ENCODE measurements around the gene TCERG1L.

The TCERG1L gene

DNA sequence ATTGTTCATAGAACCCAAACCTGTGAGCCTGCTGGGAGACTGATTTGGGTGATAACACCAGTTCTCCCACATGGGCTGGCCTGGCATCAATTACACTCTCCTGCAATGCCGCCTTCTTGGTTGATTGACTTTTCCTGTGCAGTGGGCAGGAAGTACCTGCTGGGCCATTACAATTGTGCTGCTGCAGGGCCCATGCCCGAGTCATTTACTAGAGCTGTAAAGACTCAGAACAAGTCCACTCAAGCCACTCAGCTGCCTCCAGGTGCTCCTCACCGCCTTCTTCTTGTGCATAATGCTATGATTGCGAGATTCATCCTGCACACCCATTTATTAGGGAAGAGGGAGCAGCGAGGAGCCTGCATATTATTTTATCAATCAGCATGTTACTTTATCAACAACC lies 264.0 kb downstream of the TCERG1L start:
- Histone ChIP-seq H3K36me3 (ENCODE audit: control insufficient read depth in 4 of 4, insufficient read depth in 4 of 4, low read length in 3 of 4) (no peaks in the 10 kb centered on the region), H3K27ac (ENCODE audit: insufficient read depth in 1 of 2, low read depth in 1 of 2, low read length in 2 of 2, poor library complexity in 1 of 2, severe bottlenecking in 2 of 2) (no peak overlapping the region), H3K9me3 (ENCODE audit: control extremely low read depth in 1 of 5, control insufficient read depth in 4 of 5, insufficient read depth in 2 of 5, low read depth in 1 of 5, low read length in 4 of 5) (peaks cover 0 to 12% (median 2%) of the 10 kb centered on the region in 5 experiments), H3K27me3 (replicated peaks in 2 of 5; ENCODE audit: control insufficient read depth in 4 of 5, insufficient read depth in 5 of 5, low read length in 4 of 5) (peaks cover 0 to 23% (median 0%) of the 10 kb centered on the region in 5 experiments), H3K4me3 (ENCODE audit: control insufficient read depth in 1 of 7, extremely low read depth in 1 of 7, insufficient read depth in 4 of 7, low read depth in 2 of 7, low read length in 6 of 7) (no peak overlapping the region), H3K4me1 (ENCODE audit: control extremely low read depth in 1 of 4, control insufficient read depth in 4 of 4, insufficient read depth in 4 of 4, low read length in 3 of 4) (no peaks in the 10 kb centered on the region)
- CTCF ChIA-PET = no interaction called here
- 52% methylated on average over 4 of the region's 5 CpGs for WGBS (ENCODE audit: insufficient coverage)
- POLR2A ChIA-PET = no interaction called here
- DNase-seq = no peak

DNA sequence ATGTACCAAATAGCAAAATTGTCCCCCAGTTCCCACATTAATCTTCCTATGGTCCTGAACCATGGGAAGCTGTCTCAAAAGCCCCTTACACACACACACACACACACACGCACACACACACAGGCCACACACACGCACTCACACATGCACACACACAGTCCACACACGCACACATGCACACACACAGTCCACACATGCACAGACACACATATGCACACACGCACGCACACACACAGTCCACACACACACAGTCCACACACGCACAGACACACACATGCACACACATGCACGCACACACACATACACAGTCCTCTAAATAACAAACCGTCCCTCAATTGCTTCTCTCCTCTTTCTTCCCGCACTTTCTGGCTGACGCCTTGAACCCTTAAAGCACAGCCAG lies 265.3 kb downstream of the TCERG1L start:
- DNase-seq = no peak
- CTCF ChIA-PET = no interaction called here
- POLR2A ChIA-PET = no interaction called here

DNA sequence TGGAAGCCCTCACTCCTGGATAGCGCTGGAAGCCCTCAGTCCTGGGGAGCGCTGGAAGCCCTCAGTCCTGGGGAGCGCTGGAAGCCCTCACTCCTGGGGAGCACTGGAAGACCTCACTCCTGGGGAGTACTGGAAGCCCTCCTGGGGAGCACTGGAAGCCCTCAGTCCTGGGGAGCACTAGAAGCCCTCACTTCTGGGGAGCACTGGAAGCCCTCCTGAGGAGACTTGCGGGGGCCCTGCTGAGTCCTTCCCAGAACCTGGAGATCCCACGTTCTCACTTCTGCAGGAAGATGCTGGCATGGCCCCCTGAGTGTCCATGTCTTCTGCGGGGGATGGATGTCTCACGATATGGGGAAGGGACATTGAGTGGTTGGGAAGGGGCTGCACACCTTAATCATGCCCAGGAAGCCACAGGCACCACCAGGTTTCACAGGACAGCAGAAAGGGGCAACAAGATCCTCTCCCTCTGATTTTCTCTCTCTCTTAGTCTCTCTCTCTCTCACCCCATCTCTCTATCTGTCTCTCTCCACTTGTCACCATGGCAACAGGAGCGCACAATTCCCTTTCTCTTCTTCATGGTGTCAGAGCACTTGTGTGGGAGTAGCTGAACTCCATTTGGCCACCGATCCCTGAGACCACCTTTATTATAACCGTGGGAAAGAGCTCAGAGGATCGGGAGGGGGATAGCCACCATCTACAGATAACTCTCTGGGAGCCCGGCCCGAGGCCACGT lies 267.0 kb downstream of the TCERG1L start:
- CTCF ChIA-PET = interaction anchor here (0.9 kb wide), 1 partner anchor 25 kb away, joined by 3 read pairs; no protein-coding TSS in a partner anchor
- H3K36me3 ChIP-seq (ENCODE audit: control insufficient read depth in 4 of 4, insufficient read depth in 4 of 4, low read length in 3 of 4) = no peaks in the 10 kb centered on the region
- H3K27me3 ChIP-seq (replicated peaks in 2 of 5; ENCODE audit: control insufficient read depth in 4 of 5, insufficient read depth in 5 of 5, low read length in 4 of 5) = peaks cover 0 to 20% (median 0%) of the 10 kb centered on the region in 5 experiments
- no peak for DNase-seq
- peaks cover 0 to 14% (median 5%) of the 10 kb centered on the region in 5 experiments for H3K9me3 ChIP-seq (ENCODE audit: control extremely low read depth in 1 of 5, control insufficient read depth in 4 of 5, insufficient read depth in 2 of 5, low read depth in 1 of 5, low read length in 4 of 5)
- H3K4me3 ChIP-seq (ENCODE audit: control insufficient read depth in 1 of 7, extremely low read depth in 1 of 7, insufficient read depth in 4 of 7, low read depth in 2 of 7, low read length in 6 of 7) = no peak overlapping the region
- H3K4me1 ChIP-seq (ENCODE audit: control extremely low read depth in 1 of 4, control insufficient read depth in 4 of 4, insufficient read depth in 4 of 4, low read length in 3 of 4) = no peaks in the 10 kb centered on the region
- POLR2A ChIA-PET = no interaction called here
- WGBS (ENCODE audit: insufficient coverage) = 94% methylated on average over 11 of the region's 14 CpGs
- H3K27ac ChIP-seq (ENCODE audit: insufficient read depth in 1 of 2, low read depth in 1 of 2, low read length in 2 of 2, poor library complexity in 1 of 2, severe bottlenecking in 2 of 2) = no peak overlapping the region

More for the DNA sequence above, 265.3 kb downstream of the TCERG1L start:
- Histone ChIP-seq H3K27ac (ENCODE audit: insufficient read depth in 1 of 2, low read depth in 1 of 2, low read length in 2 of 2, poor library complexity in 1 of 2, severe bottlenecking in 2 of 2) (no peak overlapping the region), H3K36me3 (ENCODE audit: control insufficient read depth in 4 of 4, insufficient read depth in 4 of 4, low read length in 3 of 4) (no peaks in the 10 kb centered on the region), H3K9me3 (ENCODE audit: control extremely low read depth in 1 of 5, control insufficient read depth in 4 of 5, insufficient read depth in 2 of 5, low read depth in 1 of 5, low read length in 4 of 5) (peaks cover 0 to 12% (median 3%) of the 10 kb centered on the region in 5 experiments), H3K4me1 (ENCODE audit: control extremely low read depth in 1 of 4, control insufficient read depth in 4 of 4, insufficient read depth in 4 of 4, low read length in 3 of 4) (no peaks in the 10 kb centered on the region), H3K27me3 (replicated peaks in 2 of 5; ENCODE audit: control insufficient read depth in 4 of 5, insufficient read depth in 5 of 5, low read length in 4 of 5) (peaks cover 0 to 23% (median 0%) of the 10 kb centered on the region in 5 experiments), H3K4me3 (ENCODE audit: control insufficient read depth in 1 of 7, extremely low read depth in 1 of 7, insufficient read depth in 4 of 7, low read depth in 2 of 7, low read length in 6 of 7) (no peak overlapping the region)
- WGBS (ENCODE audit: insufficient coverage) = 94% methylated on average over 5 of the region's 10 CpGs

DNA sequence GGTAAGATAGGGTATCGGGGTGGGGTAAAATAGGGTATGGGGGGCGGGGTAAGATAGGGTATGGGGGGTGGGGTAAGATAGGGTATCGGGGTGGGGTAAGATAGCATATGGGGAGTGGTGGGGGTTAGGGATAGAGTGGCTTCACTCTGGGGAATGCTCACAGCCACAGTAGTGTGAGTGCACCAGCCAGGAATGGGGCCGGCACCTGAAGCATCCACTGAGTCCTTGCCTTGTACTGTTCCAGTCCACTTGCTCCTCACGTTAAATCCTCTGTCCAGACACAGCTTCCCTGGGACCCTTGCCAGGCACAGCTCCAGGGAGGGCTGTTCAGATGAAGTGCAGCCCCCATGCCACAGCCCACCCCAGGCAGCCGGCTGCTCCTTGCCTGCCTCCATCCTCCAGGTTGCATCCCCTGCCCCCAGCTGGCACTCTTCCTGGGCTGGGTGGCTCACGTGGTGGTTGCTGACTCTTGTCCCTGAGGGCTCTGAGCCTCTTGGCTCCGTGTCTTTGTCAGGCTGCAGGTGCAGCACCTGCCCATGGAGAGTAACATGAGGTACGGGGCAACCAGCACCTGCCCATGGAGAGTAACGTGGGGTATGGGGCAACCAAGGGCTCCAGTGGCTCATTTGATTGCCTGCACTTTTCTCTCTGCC lies 268.4 kb downstream of the TCERG1L start:
- ChIA-PET POLR2A (no interaction called here), CTCF (no interaction called here)
- Histone ChIP-seq H3K27ac (ENCODE audit: insufficient read depth in 1 of 2, low read depth in 1 of 2, low read length in 2 of 2, poor library complexity in 1 of 2, severe bottlenecking in 2 of 2) (no peak overlapping the region), H3K27me3 (replicated peaks in 2 of 5; ENCODE audit: control insufficient read depth in 4 of 5, insufficient read depth in 5 of 5, low read length in 4 of 5) (peaks cover 0 to 10% (median 0%) of the 10 kb centered on the region in 5 experiments), H3K4me3 (ENCODE audit: control insufficient read depth in 1 of 7, extremely low read depth in 1 of 7, insufficient read depth in 4 of 7, low read depth in 2 of 7, low read length in 6 of 7) (no peak overlapping the region), H3K36me3 (ENCODE audit: control insufficient read depth in 4 of 4, insufficient read depth in 4 of 4, low read length in 3 of 4) (no peaks in the 10 kb centered on the region), H3K9me3 (ENCODE audit: control extremely low read depth in 1 of 5, control insufficient read depth in 4 of 5, insufficient read depth in 2 of 5, low read depth in 1 of 5, low read length in 4 of 5) (peaks cover 0 to 13% (median 5%) of the 10 kb centered on the region in 5 experiments), H3K4me1 (ENCODE audit: control extremely low read depth in 1 of 4, control insufficient read depth in 4 of 4, insufficient read depth in 4 of 4, low read length in 3 of 4) (no peaks in the 10 kb centered on the region)
- WGBS (ENCODE audit: insufficient coverage) = 94% methylated on average over 4 of the region's 10 CpGs
- no peak for DNase-seq
